Activated CD4-positive, alpha-beta T cell treated with anti-CD3 and anti-CD28 coated beads, Interleukin-2, amount 50 U/mL, for 24 hours (primary cell): ENCODE data around the gene SULT4A1.
"Not testable (repeated sequence)": the region's sequence is repeated elsewhere in the genome, so short reads cannot be mapped to it uniquely, and the experiment has no call there.

Source experiments
- DNase-seq, 2 donors: peaks; one replicate each; pipeline ENCODE4 v3.0.0-alpha.2; 2020; ENCODE audit warnings: low read depth in 1 of 2, low spot score in 1 of 2

SULT4A1 gene

DNA sequence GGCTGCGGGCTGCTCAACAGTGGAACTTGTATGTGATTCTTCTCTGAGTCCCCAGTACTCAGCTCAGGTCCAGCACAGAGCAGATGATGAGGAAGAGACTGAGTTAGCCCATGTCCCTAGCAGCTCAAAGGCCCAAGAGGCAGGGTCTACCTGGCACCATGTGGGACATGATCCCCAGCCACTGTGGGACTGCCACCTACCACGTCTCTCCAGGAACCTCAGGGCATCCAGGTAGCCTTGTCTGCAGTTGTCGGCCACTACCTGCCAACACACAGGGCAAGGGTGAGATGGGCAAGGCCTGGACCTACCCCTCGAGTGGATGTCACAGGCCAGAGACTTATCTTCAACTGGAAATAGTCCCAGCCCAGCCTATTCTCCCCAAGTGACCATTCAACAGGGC, 25.1 kb upstream of the SULT4A1 start:
- DNase-seq: no peak

DNA sequence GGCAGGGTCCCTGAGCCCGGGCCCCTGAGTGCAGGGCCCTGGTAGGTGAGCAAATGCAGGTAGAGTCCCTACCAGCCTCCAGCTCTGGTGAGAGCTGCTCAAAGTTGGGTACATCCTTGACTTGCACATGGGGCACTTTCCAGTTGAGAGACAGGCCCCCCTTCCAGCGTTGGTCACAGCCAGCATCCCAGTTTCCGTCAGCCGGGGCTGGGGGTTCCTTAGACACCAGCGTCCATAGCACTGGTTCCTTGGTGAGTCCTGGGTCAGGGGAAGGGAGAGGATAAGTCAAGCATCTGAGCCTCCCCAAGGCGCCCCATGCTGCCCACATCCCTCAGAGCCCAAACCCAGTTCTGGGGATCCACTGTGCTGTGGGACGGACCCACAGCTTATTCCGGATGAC, 23.9 kb upstream of the SULT4A1 start:
- no peak for DNase-seq

DNA sequence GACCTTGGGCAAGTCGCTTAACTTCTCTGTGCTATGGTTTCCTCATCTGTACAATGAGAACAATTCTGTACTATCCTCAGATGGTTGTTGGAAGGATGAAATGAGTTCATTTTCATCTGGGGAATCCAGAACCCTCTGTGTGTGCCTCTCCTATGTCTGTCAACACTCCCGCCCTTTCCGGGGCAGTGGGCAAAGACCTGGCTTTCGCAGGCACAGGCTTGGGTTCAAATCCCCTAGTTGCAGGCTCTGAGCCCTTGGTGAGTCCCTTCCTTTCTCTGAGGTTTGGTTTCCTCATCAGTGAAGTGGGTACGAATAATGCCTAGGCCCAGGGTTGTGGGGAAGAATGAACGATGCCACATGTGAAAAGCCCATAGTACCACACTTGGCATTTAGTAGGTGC, 23.5 kb upstream of the SULT4A1 start:
- no peak for DNase-seq

DNA sequence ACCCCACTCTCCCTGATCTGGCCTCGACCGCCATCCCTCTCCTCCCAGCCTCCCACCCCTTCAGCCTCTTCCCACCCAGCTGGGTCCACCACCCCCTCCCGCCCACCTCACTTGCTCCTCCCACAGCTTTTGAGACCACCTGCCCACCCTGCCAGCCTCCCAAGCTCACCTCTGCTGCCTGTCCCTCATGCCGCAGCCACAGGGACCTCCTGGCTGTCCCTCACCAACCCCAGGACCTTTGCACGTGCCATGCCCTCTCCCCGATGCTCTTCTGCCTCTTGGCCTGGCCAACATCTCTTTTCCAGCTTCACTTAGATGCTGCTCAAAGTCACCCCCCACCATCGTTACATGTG, 23.0 kb upstream of the SULT4A1 start:
- no peak for DNase-seq

DNA sequence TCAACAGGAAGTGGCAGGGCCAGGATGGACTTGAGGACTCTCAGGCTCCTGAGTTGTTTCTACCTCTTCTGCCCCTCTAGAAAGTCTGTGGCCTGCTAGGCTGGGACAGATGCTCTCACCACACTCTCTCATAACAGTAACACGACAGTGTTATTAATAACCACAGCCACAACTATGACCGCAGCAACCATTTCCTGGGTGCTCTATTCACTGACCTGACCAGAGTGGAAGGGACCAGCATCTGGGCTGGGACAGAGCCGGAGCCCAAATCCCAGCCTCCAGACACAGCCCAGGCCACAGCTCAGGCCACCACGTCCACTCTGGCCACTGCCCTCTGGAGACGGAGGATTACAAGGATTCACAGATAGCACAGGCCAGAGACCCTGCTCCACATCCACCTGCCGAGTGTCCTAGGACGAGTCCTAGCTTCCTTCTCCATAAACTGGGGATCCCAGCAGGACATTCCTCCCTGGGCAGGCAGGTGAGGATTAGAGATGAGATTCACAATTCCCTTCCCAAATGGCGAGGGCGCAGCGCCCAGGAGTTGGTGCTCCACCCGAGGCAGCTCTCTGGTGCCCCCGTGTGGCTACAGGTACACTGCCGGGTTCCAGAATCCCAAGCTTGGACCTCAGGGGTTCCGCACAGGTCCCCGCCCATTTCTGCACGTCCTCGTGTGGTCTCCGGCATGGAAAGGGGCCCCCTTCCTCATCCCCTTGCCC, 22.4 kb upstream of the SULT4A1 start:
- peak; percentile 21 for DNase-seq

DNA sequence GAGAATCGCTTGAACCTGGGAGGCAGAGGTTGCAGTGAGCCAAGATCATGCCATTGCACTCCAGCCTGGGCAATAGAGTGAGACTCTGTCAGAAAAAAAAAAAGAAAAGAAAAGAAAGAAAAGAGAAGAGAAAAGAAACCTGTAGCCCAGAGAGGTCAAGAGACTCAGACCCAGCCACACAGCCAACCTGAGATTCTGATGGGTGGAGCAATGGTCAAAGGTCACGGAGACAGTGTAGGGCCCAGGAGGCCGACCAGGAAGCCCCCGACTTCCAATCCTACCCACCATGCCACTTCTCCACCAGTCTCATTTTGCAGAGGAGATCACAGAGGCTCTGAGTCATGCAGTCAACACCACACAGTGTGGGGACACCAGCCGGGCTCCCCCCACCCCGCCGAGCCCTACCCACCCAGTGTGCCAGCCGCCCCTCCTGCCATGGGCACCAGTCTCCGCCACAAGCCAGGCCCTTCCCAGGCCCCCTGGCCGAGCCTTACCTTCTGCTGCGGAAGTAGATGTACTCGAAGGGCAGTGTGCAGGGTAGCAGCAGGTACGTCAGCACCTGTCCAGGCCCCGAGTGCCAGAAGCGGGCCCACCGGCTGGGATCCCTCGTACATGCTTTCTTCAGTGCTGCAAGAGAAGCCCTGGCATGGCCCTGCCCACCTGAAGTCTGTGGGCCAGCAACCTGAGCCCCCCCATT, 21.6 kb upstream of the SULT4A1 start:
- DNase-seq: no peak

DNA sequence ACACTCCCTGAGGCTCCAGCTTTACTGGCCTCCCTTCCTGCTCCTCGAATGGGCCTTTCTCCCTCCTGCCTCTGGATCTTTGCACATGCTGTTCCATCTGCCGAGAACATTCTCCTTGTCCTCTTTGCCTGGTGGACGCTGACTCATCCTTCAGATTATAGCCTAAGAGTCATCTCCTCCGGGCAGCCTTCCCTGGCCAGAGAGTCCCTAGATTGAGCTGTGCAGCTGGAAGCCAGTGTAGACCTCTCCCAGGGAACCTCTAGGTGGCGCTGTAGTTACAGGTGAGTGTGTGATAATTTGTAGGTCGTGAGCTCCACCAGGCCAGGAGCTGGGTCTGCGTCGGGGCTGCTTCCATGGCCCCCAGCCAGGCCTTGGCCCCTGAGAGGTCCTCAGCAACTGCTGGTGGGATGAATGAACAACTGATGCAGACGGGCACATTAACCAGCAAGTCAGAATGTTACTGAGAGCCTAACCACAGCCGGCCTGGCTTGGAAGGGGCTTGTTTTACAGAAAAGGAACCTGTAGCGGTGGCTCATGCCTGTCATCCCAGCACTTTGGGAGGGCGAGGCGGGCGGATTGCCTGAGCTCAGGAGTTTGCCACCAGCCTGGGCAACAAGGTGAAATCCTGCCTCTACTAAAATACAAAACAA, 20.8 kb upstream of the SULT4A1 start:
- DNase-seq: peak in 1 of 2 donors; percentile 38

DNA sequence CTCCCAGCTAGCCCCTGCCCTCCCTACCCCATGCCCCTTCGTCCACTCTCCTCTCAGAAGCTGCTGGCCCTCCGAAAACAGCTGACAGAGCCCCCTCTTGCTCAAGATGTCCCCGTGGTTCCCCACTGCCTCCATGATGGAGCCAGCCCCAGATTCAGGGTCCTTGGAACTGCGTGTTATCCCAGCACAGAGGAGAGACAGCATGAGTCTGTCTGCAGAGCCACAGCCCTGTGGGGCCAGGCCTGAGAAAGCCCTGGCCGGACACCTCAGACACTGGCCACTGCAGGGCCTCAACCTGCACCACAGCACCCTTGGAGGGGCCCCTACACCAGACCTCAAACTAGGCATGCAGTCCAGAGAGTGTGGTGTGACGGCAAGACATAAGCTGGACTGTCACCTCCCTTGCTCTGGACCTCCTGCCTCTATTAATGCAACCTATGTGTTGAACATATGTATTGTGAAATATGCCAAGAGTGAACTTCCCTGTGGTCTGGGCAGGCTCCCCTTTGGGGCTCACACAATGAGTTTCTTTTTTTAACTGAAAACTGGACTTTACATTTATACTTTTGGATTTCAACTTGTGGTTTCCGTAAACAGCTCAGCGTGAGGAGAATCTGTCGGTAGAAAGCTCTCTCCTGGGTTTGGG, 19.9 kb upstream of the SULT4A1 start:
- no peak for DNase-seq

DNA sequence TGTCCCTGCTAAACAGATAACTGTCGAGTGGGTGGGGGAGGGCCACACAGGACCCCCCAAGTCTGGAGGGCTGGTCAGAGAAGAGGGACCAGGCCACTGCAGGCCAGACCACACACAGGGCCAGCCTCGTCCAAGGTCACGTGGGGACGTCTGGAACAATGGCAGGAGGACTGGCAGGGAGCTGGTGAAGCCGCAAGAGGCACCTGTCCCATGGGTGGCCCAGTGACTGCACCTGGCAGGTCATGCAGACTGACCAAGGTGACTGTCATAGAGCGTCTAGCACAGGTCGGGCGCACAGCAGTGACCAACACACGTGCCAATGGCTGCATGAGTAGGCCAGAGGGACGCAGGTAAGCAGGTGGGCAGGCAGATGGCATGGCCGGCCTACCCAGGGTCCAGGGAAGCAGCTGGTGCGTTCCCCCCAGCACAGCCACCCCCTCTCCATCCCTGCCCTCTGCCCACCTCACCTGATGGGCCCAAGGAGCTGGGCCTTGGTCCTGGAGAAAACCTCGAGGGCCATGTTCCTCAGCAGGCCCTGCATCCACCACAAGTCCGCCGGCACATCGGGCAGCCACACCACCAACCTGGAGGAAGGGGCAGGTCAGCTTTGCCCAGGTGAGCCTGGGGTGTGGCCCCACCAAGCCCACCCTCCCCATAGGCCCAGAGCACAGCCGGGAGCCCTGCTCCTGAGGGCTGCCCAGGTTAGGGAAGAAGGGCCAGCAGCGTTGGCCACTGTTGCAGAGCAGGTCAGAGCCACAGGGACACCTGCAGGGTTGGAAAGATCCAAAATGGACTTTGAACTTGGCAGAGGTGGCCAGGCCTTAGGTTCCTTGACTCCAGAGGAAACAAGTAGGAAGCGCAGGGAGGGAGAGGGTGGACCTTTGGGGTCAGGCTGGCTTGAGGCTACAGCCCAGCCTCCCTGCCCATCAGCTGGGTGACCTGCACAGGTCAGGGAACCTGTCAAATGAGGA, 19.1 kb upstream of the SULT4A1 start:
- no peak for DNase-seq

DNA sequence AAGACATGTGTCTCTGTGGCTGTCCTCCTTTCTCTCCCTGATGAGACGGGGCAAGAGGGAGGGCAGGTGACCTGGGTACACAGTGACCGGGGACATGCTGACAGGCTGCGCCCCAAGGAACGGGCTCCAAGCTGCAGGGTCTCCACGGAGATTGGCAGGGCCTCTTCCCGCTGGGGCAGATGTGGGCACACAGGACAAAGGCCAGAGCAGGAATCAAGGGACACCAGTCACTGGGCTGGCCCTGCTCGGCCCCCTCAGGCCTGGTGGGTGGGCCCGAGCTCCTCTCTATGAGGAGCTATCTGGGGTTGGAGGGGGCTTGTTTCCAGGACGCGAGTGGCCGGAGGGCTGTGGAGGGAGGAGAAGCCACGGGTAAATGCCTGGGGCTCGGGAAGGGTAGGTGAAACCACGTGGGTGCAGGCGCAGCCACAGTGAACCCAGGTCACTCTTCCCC, 18.3 kb upstream of the SULT4A1 start:
- DNase-seq: no peak

DNA sequence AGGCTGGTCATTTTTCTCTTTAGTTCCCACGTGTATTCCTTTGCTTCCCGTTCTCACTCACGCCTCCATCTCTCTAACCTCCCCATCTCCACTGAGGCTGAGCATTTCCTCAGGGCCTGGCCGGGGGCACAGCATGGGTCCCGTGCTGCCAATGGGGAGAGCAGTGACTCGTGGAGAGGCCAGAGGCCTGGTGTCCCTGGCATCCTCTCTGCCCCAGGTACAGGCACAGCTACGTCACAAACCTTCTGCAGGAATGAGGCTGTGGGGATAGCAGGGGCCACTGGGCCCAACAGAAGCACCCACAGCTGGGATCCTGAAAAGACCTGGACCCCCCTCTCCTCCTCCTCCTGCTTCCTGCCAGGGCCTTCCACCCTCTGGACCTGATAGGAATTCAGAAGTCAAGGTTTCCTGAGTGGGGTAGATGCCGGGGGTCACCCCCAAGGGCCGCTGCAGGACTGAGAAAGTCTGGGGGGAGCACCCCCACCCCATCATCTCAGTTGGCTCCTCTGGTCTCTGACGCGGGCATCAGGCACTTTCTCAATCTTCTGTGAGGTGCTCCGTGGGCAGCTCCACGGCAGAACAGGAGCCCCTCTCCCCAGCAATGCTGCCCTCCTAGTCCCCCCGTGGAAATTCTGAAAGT, 17.7 kb upstream of the SULT4A1 start:
- no peak for DNase-seq

DNA sequence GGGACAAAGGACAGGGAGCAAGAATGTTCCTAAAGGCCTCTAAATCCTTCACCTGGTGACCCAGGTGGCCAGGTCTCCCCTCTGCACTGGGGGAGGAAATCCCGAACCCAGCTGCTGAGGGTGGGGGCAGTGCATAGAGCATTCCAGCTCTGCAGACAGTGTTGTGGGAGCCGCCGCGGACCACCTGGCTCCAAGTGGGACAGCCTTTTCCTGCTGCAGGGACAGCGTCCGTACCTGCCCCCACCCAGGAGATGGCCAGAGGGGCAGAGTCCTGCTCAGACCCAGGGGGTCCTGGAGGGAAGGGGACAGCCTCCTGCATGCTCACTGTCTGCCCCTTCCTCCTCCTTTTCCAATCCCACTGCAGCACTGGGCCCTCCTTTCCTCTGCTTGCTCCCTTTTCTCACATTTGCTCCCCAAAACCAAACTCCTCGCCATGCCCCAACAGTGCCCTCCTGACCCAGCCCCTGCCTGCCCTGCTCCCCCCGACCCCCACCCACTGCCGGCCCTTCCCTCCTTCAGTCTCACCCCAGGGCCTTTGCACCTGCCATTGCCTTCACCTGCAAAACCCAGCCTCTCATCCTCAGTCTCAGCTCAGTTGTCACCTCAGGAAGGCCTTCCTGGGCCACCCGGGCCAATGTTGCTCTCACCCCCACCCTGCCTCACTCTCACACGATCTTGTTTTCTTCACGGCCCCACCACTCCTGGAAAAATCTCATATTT, 16.7 kb upstream of the SULT4A1 start:
- no peak for DNase-seq

DNA sequence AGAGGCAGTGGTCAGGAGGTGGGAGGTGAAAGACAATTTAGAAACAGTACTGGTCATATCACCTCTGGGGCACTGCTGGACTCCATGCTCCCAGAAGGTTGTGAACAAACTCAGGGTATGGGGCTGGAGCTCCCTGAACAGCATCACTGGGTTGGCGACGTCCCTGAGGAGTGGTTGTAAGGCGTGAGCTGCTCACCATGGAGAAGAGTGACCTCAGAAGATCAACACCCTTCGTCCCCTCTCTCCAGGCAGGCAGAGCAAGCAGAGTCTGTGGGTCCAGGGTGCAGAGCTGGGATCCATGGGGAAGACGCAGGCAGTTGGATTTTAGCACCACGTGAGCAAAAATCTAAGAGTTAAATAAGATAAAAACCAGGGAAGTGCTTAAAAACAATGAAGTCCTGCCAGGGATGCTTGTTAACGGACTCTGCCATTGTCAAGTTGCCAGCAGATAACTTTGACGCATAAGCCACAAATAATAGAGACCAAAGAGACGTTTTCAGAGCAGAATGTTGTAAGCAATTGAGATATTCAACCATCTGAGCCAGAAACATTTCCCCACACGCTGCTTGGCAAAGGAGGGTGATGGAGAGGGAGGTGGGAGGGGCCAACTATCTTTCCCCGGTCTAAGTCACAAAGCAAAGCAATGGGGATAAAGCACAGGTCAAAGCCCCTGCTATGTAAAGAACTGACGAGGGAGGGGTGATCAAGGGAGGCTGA, 15.9 kb upstream of the SULT4A1 start:
- DNase-seq: no peak

DNA sequence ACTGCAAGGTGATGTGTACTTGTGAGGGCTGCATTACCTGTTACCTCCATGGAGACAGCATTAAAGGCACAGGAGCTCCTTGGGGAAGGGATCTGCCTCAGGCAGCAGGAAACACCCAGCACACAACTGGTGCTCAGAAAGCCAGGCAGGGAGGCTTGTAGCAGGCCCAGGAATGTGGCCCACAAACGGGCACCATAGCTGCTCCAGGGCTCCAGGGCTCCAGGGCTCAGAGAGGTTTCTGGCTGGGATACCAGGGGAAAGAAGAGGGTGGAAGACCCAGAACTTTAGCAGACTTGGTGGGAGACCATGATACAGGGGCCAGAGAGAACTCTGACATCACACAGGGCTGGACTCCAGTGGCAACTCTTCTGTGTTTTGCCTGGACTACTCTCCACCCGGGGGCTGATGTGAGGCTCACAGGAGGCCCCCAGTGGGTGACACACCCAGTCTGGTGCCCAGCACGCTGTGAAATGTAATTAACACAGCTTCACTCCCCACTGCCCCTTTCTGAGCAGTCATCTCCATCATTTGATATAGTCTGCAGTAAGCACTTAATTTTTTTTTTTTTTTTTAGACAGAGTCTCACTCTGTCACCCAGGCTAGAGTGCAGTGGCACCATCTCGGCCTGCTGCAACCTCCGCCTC, 14.7 kb upstream of the SULT4A1 start:
- DNase-seq: no peak

DNA sequence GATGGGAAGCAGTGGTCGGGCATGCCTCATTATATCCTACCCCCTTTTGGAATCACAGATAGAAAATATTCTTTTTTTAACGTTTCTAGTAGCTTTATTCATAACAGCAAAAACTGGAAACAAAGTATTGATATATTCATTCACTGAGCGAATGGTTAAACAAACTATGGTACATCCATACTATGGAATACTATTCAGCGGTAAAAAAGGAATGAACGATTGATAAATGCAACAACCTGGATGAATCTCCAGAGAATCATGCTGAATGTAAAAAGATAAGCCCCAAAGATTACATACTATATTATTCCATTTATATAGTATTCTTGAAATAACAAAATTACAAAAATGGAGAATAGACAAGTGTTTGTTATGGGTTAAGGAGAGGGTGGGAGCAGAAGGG, 7.5 kb upstream of the SULT4A1 start:
- DNase-seq: no peak

DNA sequence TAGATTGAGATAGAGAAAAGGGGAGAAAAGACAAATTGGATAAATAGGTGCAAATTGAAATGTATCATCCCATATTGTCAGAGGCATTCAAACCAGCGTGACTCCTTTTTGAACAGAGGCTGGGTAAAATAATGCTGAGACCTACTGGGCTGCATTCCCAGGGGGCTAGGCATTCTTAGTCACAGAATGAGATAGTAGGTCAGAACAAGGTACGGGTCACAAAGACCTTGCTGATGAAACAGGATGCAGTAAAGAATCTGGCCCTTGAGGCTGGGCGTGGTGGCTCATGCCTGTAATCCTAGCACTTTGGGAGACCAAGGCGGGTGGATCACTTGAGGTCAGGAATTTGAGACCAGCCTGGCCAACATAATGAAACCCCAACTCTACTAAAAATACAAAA, 6.7 kb upstream of the SULT4A1 start:
- DNase-seq: not testable (repeated sequence)

DNA sequence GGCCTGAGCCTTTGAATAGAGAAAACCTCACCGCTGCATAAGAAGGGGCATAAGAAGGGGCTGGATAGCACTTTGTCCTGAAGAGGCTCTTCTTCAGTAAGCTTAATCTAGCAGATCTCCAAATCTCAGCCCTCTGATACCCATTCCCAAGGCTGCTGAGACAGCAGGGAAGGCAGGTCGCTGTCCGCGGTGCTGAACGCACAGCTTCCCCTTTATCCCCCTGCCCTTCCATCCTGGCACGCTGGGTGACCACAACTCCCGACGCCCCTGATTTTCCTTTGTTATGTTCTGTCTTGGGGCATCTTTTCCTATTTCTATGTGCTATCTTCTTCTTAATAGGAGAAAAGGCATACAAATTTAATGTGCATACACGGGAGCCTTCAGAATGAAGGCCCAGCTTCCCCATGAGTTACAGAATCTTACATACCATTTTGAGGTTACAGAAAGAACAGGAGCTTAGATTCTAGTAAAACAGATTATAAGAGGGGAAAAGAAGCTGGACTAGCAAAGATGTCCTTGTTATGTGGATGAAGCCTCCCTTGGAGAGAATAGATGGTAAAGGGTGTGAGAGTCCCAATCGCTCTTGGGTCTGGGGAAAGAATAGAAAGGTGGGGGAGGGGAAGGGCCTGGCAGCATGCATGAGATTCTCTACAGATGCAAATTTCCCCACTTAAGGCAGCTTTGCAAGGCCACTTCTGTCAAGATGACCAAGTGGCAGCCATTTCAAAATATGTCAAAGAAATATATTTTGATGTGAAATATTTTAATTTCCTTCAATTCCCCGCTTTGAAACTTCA, 5.7 kb upstream of the SULT4A1 start:
- no peak for DNase-seq

DNA sequence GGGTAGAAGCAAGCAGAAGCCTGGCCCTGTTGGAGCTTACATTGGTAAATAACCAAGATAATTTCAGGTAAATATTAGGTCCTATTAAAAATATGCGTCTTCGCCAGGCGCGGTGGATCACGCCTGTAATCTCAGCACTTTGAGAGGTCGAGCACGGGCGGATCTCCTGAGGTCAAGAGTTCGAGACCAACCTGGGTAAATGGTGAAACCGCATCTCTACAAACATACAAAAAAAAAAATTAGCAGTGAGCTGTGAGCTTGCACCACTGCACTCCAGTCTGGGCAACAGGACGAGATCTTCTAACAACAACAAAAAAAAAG, 529 bp upstream of the SULT4A1 start:
- DNase-seq: no peak
